Glomerular visceral epithelial cell (primary cell): Measurements from ENCODE around the gene GPR101.

Experiments used
- DNase-seq: peaks from one replicate; pipeline ENCODE4 v3.0.0-alpha.2; 2016; ENCODE audit errors: extremely low spot score

GPR101 gene

GRCh38 chrX:137033774-137034507 is at the start of gene GPR101:
Gene GPR101, minus strand, starts transcription at chrX:137033995. Its CDS starts 2,321 bp downstream, at chrX:137031674.
- no peak for DNase-seq

- DNase-seq, result no peak
These were observed 47.4 kb upstream of the GPR101 start for GRCh38 chrX:137081239-137081638.

- no peak for DNase-seq
These were observed 38.6 kb upstream of the GPR101 start for GRCh38 chrX:137072396-137072795.

GRCh38 chrX:137071596-137071995 is 37.8 kb upstream of the GPR101 start:
- DNase-seq, result no peak

- no peak for DNase-seq
These were observed 33.4 kb upstream of the GPR101 start for GRCh38 chrX:137067147-137067546.

- DNase-seq, result no peak
These were observed 29.3 kb upstream of the GPR101 start for GRCh38 chrX:137062915-137063617.

- no peak for DNase-seq
These were observed 24.7 kb upstream of the GPR101 start for GRCh38 chrX:137058339-137059127.

- no peak for DNase-seq
These were observed 18.9 kb upstream of the GPR101 start for GRCh38 chrX:137052643-137053235.

GRCh38 chrX:137051978-137052642 is 18.3 kb upstream of the GPR101 start:
- peak; percentile 31 for DNase-seq

- DNase-seq, result no peak
These were observed 11.1 kb upstream of the GPR101 start for GRCh38 chrX:137044893-137045292.

GRCh38 chrX:137043736-137044135 is 9.9 kb upstream of the GPR101 start:
- DNase-seq, result no peak

- DNase-seq, result no peak
These were observed 7.5 kb upstream of the GPR101 start for GRCh38 chrX:137041329-137041728.

GRCh38 chrX:137040113-137040794 is 6.5 kb upstream of the GPR101 start:
- DNase-seq, result no peak

GRCh38 chrX:137034508-137034872 is 695 bp upstream of the GPR101 start:
- DNase-seq, result no peak

GRCh38 chrX:137032841-137033773 is 688 bp downstream of the GPR101 start:
- DNase-seq, result no peak

GRCh38 chrX:137032341-137032694 is 1.5 kb downstream of the GPR101 start:
- no peak for DNase-seq

GRCh38 chrX:137031517-137032340 is 2.1 kb downstream of the GPR101 start:
- DNase-seq, result peak; percentile 17

- DNase-seq, result no peak
These were observed 2.8 kb downstream of the GPR101 start for GRCh38 chrX:137031039-137031438.

GRCh38 chrX:137028699-137029098 is 5.1 kb downstream of the GPR101 start:
- no peak for DNase-seq
